CD14-positive monocyte (primary cell): Measurements from ENCODE around the gene RBM10. TPM values are rescaled to one million over a fixed set of nuclear protein-coding genes. Genes with fewer than 3 reads are reported as not detected.

Experiments
- DNase-seq, 3 donors: peaks; one replicate each; pipeline ENCODE4 v3.0.0-alpha.2; 2011 to 2022
- H2AFZ ChIP-seq: 2 replicates; pipeline ENCODE4 v1.6.0; 2012; ENCODE audit warnings: mild to moderate bottlenecking, low read depth, low read length, inconsistent platforms; ENCODE audit not compliant: insufficient read depth, poor library complexity, severe bottlenecking
- H3K27ac ChIP-seq, 2 donors: 1 replicate in 1 of 2; 2 replicates in 1 of 2; pipeline ENCODE4 v1.5.1; 2012 to 2013; ENCODE audit warnings: low read length in 2 of 2, control low read depth in 1 of 2, inconsistent platforms in 1 of 2, low read depth in 1 of 2, mild to moderate bottlenecking in 1 of 2
- H3K27me3 ChIP-seq, 2 donors: one replicate each; pipeline versions ENCODE4 v1.6.0 to v1.6.1; 2011 to 2013; ENCODE audit warnings: low read length in 2 of 2; ENCODE audit not compliant: control insufficient read depth in 2 of 2, insufficient read depth in 2 of 2
- H3K36me3 ChIP-seq, 2 donors: replicated peaks in 1 of 2; 1 replicate in 1 of 2; 2 replicates in 1 of 2; pipeline versions ENCODE4 v1.5.1 to v1.6.1; 2012 to 2013; ENCODE audit warnings: low read length in 2 of 2, control low read depth in 1 of 2, inconsistent platforms in 1 of 2, mild to moderate bottlenecking in 1 of 2; ENCODE audit not compliant: insufficient read depth in 2 of 2, control insufficient read depth in 1 of 2
- H3K4me1 ChIP-seq, 2 donors: 1 replicate in 1 of 2; 2 replicates in 1 of 2; pipeline versions ENCODE4 v1.5.1 to v1.6.1; 2012 to 2013; ENCODE audit warnings: low read length in 2 of 2, control low read depth in 1 of 2, inconsistent platforms in 1 of 2, mild to moderate bottlenecking in 1 of 2, moderate library complexity in 1 of 2; ENCODE audit not compliant: insufficient read depth in 2 of 2, control insufficient read depth in 1 of 2
- H3K4me2 ChIP-seq: replicated peaks from 2 replicates; pipeline ENCODE3; 2012; ENCODE audit warnings: low read length, moderate library complexity, mild to moderate bottlenecking; ENCODE audit not compliant: poor library complexity, severe bottlenecking; ENCODE audit errors: extremely low read depth
- H3K4me3 ChIP-seq, 3 experiments: fragments of 200-600 bp in 1 of 3; sonication (generic) in 1 of 3; replicated peaks in 1 of 3; 1 replicate in 2 of 3; 2 replicates in 1 of 3; pipeline ENCODE4 v1.5.1; 2011 to 2013; ENCODE audit warnings: low read length in 3 of 3, mild to moderate bottlenecking in 3 of 3, control low read depth in 2 of 3, low read depth in 2 of 3, inconsistent platforms in 1 of 3, moderate library complexity in 1 of 3
- H3K79me2 ChIP-seq: 2 replicates; pipeline ENCODE4 v1.6.0; 2012; ENCODE audit warnings: mild to moderate bottlenecking, control low read depth, inconsistent platforms, low read length, moderate library complexity; ENCODE audit not compliant: insufficient read depth
- H3K9ac ChIP-seq: 2 replicates; pipeline ENCODE4 v1.6.0; 2017; ENCODE audit warnings: low read length, mild to moderate bottlenecking; ENCODE audit not compliant: insufficient read depth, poor library complexity, severe bottlenecking
- H3K9me3 ChIP-seq, 2 donors: replicated peaks in 1 of 2; 1 replicate in 1 of 2; 2 replicates in 1 of 2; pipeline versions ENCODE4 v1.5.1 to v1.6.1; 2012 to 2013; ENCODE audit warnings: low read length in 2 of 2, control low read depth in 1 of 2; ENCODE audit not compliant: control insufficient read depth in 1 of 2, insufficient read depth in 1 of 2
- H4K20me1 ChIP-seq: 2 replicates; pipeline ENCODE4 v1.6.0; 2012; ENCODE audit warnings: mild to moderate bottlenecking, low read length, control low read depth, moderate library complexity; ENCODE audit not compliant: insufficient read depth
- H3K27ac Mint-ChIP-seq, 7 donors: one replicate each; pipeline ENCODE4 v1.8.0; 2020; ENCODE audit warnings: mild to moderate bottlenecking in 7 of 7, mixed read lengths in 7 of 7, moderate library complexity in 6 of 7, inconsistent platforms in 2 of 7
- H3K27me3 Mint-ChIP-seq, 3 donors: one replicate each; pipeline ENCODE4 v1.8.0; 2021 to 2022; ENCODE audit warnings: low read depth in 3 of 3, mild to moderate bottlenecking in 3 of 3, mixed read lengths in 3 of 3, moderate library complexity in 3 of 3, inconsistent platforms in 1 of 3
- H3K36me3 Mint-ChIP-seq, 2 donors: one replicate each; pipeline ENCODE4 v1.8.0; 2020; ENCODE audit warnings: mixed read lengths in 2 of 2, inconsistent platforms in 1 of 2, mild to moderate bottlenecking in 1 of 2
- H3K4me1 Mint-ChIP-seq: one replicate; pipeline ENCODE4 v1.8.0; 2020; ENCODE audit warnings: mild to moderate bottlenecking, mixed read lengths
- H3K4me3 Mint-ChIP-seq, 2 donors: one replicate each; pipeline ENCODE4 v1.8.0; 2020; ENCODE audit warnings: mild to moderate bottlenecking in 2 of 2, mixed read lengths in 2 of 2, moderate library complexity in 1 of 2
- H3K9me3 Mint-ChIP-seq, 7 donors: one replicate each; pipeline ENCODE4 v1.8.0; 2020 to 2022; ENCODE audit warnings: mixed read lengths in 7 of 7, mild to moderate bottlenecking in 6 of 7, moderate library complexity in 6 of 7, inconsistent platforms in 2 of 7
- CTCF ChIP-seq: fragments of 200-600 bp; IDR thresholded peaks from one replicate; pipeline ENCODE4 v1.8.0; 2022; ENCODE audit warnings: antibody characterized with exemption, mild to moderate bottlenecking
- WGBS: methylation state at CpG from one replicate; pipeline ENCODE4 v1.1.5; 2013; ENCODE audit warnings: missing lambda C conversion rate; ENCODE audit not compliant: insufficient coverage; 5-methylcytosine and 5-hydroxymethylcytosine counted together
- intact Hi-C, 2 donors: fragments of 100-400 bp; cut with micrococcal nuclease; formaldehyde crosslinking; loops; one replicate each; pipeline versions ENCODE4 v1.15.0 to v1.15.1; 2023
- polyA plus RNA-seq, 3 donors: library from polyadenylated mRNA; depleted of rRNA in 1 of 3; unstranded in 2 of 3; stranded (reverse) in 1 of 3; fragments of 300-500 nt in 2 of 3; fragments of >200 nt in 1 of 3; fragmentation: Illumina TruSeq in 2 of 3; gene quantifications; 1 replicate in 2 of 3; 2 replicates in 1 of 3; pipeline ENCODE4 v1.2.3, GENCODE V29; 2012 to 2021

The RBM10 gene
- polyA plus RNA-seq, 3 donors = 7.3 to 29.4 (median 14.0) TPM

GRCh38 chrX:47158781-47159180, 13.8 kb downstream of the RBM10 start:
- Mint-ChIP-seq H3K27ac (no peak overlapping the region), H3K4me1 (no peaks in the 10 kb centered on the region), H3K9me3 (peaks cover 0 to 20% (median 6%) of the 10 kb centered on the region in 7 donors), H3K36me3 (peaks cover 16 to 39% of the 10 kb centered on the region in 2 donors), H3K27me3 (peaks cover 0 to 44% (median 1%) of the 10 kb centered on the region in 3 donors), H3K4me3 (no peak overlapping the region)
- Histone ChIP-seq H3K4me2 (no peak overlapping the region), H3K27me3 (no peaks in the 10 kb centered on the region), H3K36me3 (peaks cover 13 to 23% of the 10 kb centered on the region in 2 donors), H3K27ac (no peak overlapping the region), H3K9ac (no peak overlapping the region), H3K79me2 (peaks cover 89% of the 10 kb centered on the region), H4K20me1 (peaks cover 40% of the 10 kb centered on the region), H2AFZ (no peak overlapping the region), H3K9me3 (no peaks in the 10 kb centered on the region), H3K4me3 (no peak overlapping the region), H3K4me1 (no peaks in the 10 kb centered on the region)
- no CpG with 5 or more reads among the region's 5 CpGs for WGBS
- no peak for DNase-seq
- intact Hi-C loops = no loop called here
- TF ChIP-seq CTCF = no peak

GRCh38 chrX:47160781-47161180, 15.8 kb downstream of the RBM10 start:
- Histone ChIP-seq H4K20me1 (peaks cover 43% of the 10 kb centered on the region), H3K79me2 (peaks cover 80% of the 10 kb centered on the region), H3K4me1 (no peaks in the 10 kb centered on the region), H3K4me2 (no peak overlapping the region), H3K27ac (no peak overlapping the region), H3K36me3 (peaks cover 13 to 15% of the 10 kb centered on the region in 2 donors), H3K4me3 (no peak overlapping the region), H3K27me3 (no peaks in the 10 kb centered on the region), H3K9me3 (peaks cover 0 to 7% of the 10 kb centered on the region in 2 donors), H2AFZ (no peak overlapping the region), H3K9ac (no peak overlapping the region)
- DNase-seq = no peak
- intact Hi-C loops = no loop called here
- Mint-ChIP-seq H3K36me3 (peaks cover 16 to 38% of the 10 kb centered on the region in 2 donors), H3K4me3 (no peak overlapping the region), H3K27ac (peak overlapping the region in 1 of 7 donors; percentile 79), H3K9me3 (peaks cover 0 to 19% (median 9%) of the 10 kb centered on the region in 7 donors), H3K27me3 (peaks cover 0 to 51% (median 1%) of the 10 kb centered on the region in 3 donors), H3K4me1 (no peaks in the 10 kb centered on the region)
- no CpG with 5 or more reads among the region's 4 CpGs for WGBS
- TF ChIP-seq CTCF = no peak
